22Rv1 (cell line): ENCODE results near the gene CS.

Source experiments
- CTCF ChIP-seq: fragments of 450-650 bp; IDR thresholded peaks from 2 replicates; pipeline ENCODE4 v1.5.1; 2017; ENCODE audit warnings: mild to moderate bottlenecking
- ZFX ChIP-seq: fragments of 450-650 bp; IDR thresholded peaks from 2 replicates; pipeline ENCODE4 v1.6.1; 2017; ENCODE audit warnings: antibody characterized with exemption, borderline replicate concordance

GRCh38 chr12:56304872-56305590 lies 4.9 kb upstream of the CS start:
- TF ChIP-seq CTCF (no peak), ZFX (no peak)
